Liver (tissue), 3 donors: Measurements from ENCODE around the gene PRKACA.

Experiments used
- CTCF ChIP-seq: fragments of 150-350 bp; IDR thresholded peaks from 2 replicates; pipeline ENCODE4 v1.5.1; 2017; ENCODE audit warnings: improper control_type of control experiment, low read depth, low read length; ENCODE audit not compliant: missing input control
- EGR1 ChIP-seq, 2 donors: IDR thresholded peaks; 2 replicates each; pipeline ENCODE4 v1.6.1; 2016 to 2018; ENCODE audit warnings: antibody characterized with exemption in 2 of 2, low read depth in 2 of 2
- FOXA1 ChIP-seq: IDR thresholded peaks from 2 replicates; pipeline ENCODE4 v1.6.1; 2016; ENCODE audit warnings: antibody characterized with exemption
- GABPA ChIP-seq, 2 donors: IDR thresholded peaks in 1 of 2; conservative IDR thresholded peaks in 1 of 2; 2 replicates each; pipeline ENCODE4 v1.6.1; 2016; ENCODE audit warnings: antibody characterized with exemption in 2 of 2, mild to moderate bottlenecking in 1 of 2, moderate library complexity in 1 of 2
- JUND ChIP-seq, 2 donors: IDR thresholded peaks; 2 replicates each; pipeline ENCODE4 v1.6.1; 2016; ENCODE audit warnings: antibody characterized with exemption in 2 of 2
- MAX ChIP-seq: IDR thresholded peaks from 2 replicates; pipeline ENCODE4 v1.6.1; 2016; ENCODE audit warnings: antibody characterized with exemption
- RAD21 ChIP-seq, 2 donors: IDR thresholded peaks; 2 replicates each; pipeline ENCODE4 v1.6.1; 2016; ENCODE audit warnings: antibody characterized with exemption in 2 of 2, mild to moderate bottlenecking in 2 of 2
- REST ChIP-seq: IDR thresholded peaks from 2 replicates; pipeline ENCODE4 v1.6.1; 2016; ENCODE audit warnings: antibody characterized with exemption, mild to moderate bottlenecking
- RXRA ChIP-seq, 2 donors: IDR thresholded peaks; 2 replicates each; pipeline ENCODE4 v1.6.1; 2017 to 2018; ENCODE audit warnings: antibody characterized with exemption in 2 of 2, mild to moderate bottlenecking in 1 of 2
- SP1 ChIP-seq: IDR thresholded peaks from 2 replicates; pipeline ENCODE4 v1.6.1; 2018; ENCODE audit warnings: antibody characterized with exemption, mild to moderate bottlenecking
- TAF1 ChIP-seq: conservative IDR thresholded peaks from 2 replicates; pipeline ENCODE4 v1.6.1; 2016; ENCODE audit warnings: antibody characterized with exemption, mild to moderate bottlenecking
- YY1 ChIP-seq: IDR thresholded peaks from 2 replicates; pipeline ENCODE4 v1.6.1; 2016; ENCODE audit warnings: antibody characterized with exemption, mild to moderate bottlenecking
- TF ChIP-seq, protein P1 (sequence below): IDR thresholded peaks from 2 replicates; pipeline ENCODE4 v1.6.1; 2016; ENCODE audit warnings: antibody characterized with exemption
- TF ChIP-seq, protein P2 (sequence below): IDR thresholded peaks from 2 replicates; pipeline ENCODE4 v1.6.1; 2016; ENCODE audit warnings: antibody characterized with exemption
- donor health status: healthy.
- donor health status: healthy.

GRCh38 chr19:14161305-14161704 is 43.7 kb upstream of the PRKACA start:
- TF ChIP-seq YY1 = no peak
- TF ChIP-seq CTCF = no peak
- no peak for TF ChIP-seq GABPA (IDR thresholded peaks at IDR 0.05 in 1 of 2, conservative IDR thresholded peaks at IDR 0.05 in 1 of 2)
- TF ChIP-seq, protein P1, sequence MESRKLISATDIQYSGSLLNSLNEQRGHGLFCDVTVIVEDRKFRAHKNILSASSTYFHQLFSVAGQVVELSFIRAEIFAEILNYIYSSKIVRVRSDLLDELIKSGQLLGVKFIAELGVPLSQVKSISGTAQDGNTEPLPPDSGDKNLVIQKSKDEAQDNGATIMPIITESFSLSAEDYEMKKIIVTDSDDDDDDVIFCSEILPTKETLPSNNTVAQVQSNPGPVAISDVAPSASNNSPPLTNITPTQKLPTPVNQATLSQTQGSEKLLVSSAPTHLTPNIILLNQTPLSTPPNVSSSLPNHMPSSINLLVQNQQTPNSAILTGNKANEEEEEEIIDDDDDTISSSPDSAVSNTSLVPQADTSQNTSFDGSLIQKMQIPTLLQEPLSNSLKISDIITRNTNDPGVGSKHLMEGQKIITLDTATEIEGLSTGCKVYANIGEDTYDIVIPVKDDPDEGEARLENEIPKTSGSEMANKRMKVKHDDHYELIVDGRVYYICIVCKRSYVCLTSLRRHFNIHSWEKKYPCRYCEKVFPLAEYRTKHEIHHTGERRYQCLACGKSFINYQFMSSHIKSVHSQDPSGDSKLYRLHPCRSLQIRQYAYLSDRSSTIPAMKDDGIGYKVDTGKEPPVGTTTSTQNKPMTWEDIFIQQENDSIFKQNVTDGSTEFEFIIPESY = no peak
- TF ChIP-seq, protein P2, sequence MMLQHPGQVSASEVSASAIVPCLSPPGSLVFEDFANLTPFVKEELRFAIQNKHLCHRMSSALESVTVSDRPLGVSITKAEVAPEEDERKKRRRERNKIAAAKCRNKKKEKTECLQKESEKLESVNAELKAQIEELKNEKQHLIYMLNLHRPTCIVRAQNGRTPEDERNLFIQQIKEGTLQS = no peak
- TF ChIP-seq MAX = no peak
- no peak for TF ChIP-seq JUND (IDR thresholded peaks at IDR 0.05)
- no peak for TF ChIP-seq RAD21 (IDR thresholded peaks at IDR 0.05)
- no peak for TF ChIP-seq FOXA1
- TF ChIP-seq REST = no peak
- TF ChIP-seq SP1 = no peak
- no peak for TF ChIP-seq TAF1
- no peak for TF ChIP-seq RXRA (IDR thresholded peaks at IDR 0.05)
- TF ChIP-seq EGR1 (IDR thresholded peaks at IDR 0.05; ENCODE audit: low read depth in 2 of 2) = no peak
